ENCODE results near the gene FAM241B.

DNA sequence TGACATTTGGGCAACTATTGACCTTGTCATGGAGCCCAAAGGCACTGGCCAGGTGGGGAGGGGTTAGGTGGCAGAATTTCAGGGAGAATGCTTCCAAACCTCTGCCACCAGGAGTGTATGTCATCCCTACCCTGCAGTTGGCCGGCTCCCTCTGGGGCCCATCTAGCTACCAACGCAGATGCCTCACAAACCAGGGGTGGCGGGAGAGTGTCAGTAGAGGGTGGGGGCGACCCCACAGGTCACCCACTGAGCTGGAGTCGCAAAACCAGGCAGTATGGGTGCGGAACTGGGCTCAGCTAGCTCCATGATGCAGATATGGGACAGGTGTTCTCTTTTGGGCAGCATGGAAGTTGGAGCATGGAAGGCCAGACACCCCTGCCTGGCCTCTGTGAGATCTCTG is 51.4 kb downstream of the FAM241B start:
- TF ChIP-seq, protein P1, sequence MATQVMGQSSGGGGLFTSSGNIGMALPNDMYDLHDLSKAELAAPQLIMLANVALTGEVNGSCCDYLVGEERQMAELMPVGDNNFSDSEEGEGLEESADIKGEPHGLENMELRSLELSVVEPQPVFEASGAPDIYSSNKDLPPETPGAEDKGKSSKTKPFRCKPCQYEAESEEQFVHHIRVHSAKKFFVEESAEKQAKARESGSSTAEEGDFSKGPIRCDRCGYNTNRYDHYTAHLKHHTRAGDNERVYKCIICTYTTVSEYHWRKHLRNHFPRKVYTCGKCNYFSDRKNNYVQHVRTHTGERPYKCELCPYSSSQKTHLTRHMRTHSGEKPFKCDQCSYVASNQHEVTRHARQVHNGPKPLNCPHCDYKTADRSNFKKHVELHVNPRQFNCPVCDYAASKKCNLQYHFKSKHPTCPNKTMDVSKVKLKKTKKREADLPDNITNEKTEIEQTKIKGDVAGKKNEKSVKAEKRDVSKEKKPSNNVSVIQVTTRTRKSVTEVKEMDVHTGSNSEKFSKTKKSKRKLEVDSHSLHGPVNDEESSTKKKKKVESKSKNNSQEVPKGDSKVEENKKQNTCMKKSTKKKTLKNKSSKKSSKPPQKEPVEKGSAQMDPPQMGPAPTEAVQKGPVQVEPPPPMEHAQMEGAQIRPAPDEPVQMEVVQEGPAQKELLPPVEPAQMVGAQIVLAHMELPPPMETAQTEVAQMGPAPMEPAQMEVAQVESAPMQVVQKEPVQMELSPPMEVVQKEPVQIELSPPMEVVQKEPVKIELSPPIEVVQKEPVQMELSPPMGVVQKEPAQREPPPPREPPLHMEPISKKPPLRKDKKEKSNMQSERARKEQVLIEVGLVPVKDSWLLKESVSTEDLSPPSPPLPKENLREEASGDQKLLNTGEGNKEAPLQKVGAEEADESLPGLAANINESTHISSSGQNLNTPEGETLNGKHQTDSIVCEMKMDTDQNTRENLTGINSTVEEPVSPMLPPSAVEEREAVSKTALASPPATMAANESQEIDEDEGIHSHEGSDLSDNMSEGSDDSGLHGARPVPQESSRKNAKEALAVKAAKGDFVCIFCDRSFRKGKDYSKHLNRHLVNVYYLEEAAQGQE (IDR thresholded peaks at IDR 0.05; ENCODE audit: insufficient read depth in 1 of 2, low read depth in 2 of 2, low read length in 2 of 2): no peak
- no peak for TF ChIP-seq POLR2AphosphoS5 (IDR thresholded peaks at IDR 0.05; ENCODE audit: low read depth, low read length)
- TF ChIP-seq TAF1 (IDR thresholded peaks at IDR 0.05; ENCODE audit: borderline replicate concordance, insufficient read depth, low read length): no peak
- no peak for TF ChIP-seq SIN3A (IDR thresholded peaks at IDR 0.05; ENCODE audit: borderline replicate concordance, insufficient read depth, low read length)
- no peak for TF ChIP-seq FOXP2 (optimal IDR thresholded peaks at IDR 0.05; ENCODE audit: borderline replicate concordance, extremely low read depth, extremely low read length, insufficient read depth)
